ENCODE measurements around the gene POLA1.

Gene POLA1

DNA sequence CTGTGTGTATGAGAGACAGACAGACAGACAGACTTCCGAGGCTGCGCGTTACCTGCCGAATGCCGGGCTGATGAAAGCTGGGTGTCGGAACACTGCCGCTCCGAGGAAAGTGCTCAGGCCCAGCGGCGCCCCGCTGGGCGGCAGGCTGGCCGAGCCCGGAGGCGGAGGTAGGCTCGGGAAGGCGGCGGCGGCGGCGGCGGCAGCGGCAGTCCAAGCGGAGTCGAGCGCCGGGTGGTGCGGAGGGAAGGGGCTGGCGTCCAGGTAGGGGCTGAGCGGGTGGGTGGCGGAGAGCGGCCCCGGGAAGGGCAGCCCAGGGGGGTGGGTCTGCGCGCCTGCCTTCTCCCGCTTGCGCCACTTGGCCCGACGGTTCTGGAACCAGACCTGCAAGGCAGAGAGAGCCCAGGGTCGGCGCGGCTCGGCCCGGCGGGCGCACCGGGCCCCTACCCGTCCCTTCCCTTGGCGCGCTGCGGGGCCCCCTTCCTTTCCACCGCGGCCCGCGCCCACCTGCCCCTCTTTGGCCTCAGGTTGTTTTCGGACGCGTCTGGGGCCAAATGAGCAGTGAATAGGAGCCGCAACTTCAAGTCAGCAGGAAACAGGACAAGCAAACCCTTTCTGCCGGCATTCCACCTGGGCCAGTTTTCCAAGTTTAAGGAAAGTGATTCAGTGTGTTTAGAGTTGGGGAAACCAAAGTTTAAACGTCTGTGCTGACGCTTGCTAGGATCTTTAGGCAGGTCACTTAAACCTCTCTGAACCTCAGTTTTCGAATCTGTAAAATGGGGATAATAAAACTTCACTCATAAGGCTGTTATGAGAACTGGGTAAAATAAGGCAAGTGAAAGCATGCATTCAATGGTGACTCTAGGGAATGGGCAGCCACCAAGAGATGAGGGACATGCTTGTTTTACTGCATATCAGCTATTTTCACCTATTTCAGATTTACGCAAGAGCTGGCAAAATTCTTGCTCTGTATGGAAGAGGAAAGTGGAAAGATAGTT, 313.6 kb downstream of the POLA1 start:
- DNase-seq (ENCODE audit: low read depth, low spot score) = no peak

DNA sequence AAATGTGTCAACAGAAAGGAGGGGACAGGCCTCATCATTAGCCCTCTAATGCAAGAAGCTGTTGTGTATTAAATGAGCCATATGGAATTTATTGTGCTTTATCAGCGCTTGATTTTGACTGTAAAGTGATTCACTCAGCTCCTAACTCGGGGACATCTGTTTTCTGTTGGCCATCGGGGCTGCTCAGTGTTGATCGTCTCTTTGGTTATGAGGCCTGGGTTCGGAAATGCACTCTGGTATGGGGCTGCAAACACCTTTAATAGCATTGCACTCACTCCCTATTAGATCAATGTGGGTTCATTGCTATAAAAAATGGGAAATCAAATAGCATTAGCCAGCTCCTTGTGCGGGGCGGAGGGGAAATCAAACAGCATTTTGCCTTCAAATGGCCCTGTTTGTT, 315.7 kb downstream of the POLA1 start:
- DNase-seq (ENCODE audit: low read depth, low spot score) = no peak

DNA sequence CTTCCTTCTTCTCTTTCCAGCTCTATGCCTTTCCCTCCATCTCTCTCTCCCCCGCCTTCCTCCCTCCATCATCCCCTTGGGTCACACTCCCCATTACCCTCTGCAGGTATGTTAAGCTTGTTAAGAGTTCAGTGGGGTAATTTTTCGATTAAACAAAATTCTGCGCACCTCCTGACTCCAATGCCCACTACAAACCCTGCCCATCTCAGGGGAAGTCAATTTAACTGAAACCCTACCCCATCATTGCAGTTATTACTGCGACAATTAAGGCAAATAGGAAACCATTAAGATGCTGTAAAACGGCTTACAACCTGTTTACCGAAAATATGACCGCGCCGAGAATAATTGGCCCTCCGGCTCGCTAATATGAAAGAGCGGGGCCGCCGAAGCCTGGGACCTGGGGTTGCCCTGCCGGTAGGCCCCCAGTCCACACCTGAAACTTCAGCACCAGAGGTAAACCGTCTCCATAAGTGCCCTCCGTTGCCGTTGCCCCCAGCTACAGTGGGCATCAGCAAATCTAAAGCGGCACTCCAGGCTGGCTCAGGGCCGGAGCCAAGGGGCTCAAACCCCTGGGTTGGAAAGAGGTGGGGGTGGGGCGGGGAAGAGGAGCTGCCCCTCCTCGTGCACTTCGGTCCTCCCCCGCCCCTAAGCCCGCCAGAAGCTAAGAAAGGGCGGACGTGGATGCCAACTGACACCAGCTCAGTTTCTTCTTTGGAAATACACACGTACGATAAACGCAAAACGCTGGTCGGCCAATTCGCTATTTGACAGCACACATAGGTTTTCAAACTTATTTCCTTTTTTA, 317.3 kb downstream of the POLA1 start:
- no peak for DNase-seq (ENCODE audit: low read depth, low spot score)

DNA sequence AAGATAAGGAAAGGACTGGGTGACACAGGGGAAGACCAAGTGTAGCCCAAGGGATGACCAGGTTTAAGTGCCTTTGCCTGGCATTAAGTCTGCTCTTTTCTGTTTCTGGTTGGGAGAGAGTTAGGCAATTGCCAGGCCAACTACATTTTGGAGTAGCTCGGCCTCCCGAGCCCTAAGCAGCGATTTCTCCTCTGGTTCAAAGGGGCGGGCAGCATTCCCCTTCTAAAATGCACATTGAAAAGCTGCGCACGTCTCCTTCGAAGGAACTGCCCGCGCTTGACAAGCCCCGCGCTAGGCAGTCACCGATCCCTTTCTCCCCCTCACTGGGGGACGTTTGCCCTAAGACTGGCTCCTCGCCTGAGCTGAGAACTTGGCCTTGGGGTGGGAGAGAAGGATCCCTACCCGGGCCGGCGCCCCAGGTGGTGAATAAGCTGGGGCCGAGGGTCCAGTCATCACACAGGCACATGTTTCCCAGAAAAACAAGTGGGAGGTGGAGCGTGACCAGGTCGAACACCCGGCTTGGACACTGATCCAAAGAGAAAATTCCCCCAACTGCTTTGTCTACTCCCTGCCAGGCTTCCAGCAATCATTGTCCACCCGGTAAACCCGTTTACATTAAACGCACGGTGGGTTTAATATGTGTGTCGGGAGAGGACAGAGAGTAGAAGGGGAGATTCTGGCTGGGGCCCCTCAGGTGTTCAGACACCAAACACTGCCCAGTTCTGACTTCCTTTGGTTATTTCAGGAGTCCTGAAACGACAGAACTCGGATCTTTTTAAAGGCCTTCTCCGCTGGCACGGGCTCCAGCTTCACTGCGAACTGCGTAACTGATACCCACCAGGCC, 318.1 kb downstream of the POLA1 start:
- no peak for DNase-seq (ENCODE audit: low read depth, low spot score)

DNA sequence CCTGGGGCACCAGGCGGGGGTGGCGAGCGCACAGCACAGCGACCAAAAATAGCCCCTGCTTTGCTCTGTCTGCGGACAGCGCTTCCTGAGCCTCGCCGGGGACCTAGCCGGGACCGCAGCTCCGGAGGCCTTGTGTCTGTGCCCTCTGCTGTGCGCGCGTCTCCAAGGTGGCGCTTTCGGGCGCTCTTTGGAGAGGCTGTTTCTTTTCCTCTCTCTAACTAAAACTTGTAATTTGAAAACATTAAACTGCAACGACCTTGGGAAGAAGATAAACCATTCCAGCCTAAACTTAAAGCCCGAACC, 318.7 kb downstream of the POLA1 start:
- no peak for DNase-seq (ENCODE audit: low read depth, low spot score)

DNA sequence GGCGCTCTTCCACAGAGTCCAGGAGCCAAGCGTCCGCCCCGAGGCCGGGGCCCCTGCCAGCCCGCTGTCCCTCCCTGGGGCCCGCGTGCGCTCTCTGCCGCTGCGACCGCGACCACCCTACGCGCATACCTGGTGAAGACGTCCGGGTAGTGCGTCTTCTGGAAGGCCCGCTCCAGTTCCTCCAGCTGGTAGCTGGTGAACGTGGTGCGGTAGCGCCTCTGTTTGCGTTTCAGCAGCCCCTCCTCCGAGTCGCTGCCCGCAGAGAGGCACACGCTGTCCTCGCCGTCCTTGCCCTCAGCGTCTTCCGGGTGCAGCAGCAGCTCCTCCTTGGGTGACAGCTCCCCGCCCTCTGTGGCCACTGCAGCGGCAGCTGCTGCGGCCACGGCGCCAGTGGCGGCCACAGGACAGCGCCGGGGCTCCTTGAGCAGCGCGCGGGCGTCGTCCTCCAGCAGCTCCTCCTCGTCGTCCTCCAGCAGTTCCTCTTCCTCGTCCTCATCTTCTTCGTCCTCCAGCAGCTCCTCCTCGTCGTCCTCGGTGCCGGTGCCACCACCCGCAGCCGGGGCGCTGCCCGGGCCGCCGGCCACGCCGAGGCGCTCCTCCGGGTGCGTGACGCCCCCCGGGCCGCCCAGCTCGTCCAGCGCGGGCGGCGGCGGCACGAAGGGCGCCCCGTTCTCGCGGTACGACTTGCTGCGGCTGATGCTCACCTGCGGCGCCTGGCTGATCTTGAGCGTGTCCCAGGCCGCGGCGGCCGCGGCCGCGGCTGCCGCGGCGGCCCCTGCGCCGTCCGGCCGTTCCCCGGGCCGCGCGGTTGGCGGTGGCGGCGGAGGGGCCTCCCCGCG, 319.3 kb downstream of the POLA1 start:
- DNase-seq (ENCODE audit: low read depth, low spot score) = no peak

DNA sequence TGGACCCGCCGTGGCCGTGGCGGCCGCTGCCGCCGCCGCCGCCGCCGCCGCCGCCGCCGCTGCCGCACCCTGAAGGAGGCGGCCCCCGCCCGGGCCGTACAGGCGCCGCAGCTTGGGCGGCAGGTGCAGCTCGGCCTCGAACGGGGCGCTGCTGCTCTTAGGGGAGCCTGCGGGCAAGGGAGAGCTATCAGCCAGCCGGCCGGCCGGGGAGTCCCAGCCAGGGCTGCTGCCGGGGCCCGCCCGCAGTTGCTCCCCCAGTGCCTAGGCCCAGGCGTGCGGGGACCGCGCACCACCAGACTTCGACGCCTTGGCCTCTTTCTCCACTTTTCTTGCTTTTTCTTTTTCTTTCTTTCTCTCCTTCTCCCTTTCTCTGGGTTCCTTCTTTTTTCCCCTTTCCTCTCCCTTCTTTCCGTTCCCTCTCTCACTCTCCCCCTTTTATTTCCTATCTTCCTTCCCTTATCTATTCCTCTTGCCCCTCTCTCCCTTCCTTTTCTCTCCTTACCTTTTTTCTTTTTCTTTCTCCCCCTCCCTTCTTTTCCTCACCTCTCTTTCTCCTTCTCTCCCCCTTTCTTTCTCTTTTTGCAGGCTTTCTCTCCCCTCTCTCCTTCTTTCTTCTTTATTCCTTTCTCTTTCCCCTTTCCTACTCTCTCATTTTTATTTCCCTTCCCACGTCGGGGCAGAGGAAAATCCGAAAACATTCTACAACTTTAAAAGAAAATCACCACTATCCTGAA, 320.1 kb downstream of the POLA1 start:
- no peak for DNase-seq (ENCODE audit: low read depth, low spot score)

DNA sequence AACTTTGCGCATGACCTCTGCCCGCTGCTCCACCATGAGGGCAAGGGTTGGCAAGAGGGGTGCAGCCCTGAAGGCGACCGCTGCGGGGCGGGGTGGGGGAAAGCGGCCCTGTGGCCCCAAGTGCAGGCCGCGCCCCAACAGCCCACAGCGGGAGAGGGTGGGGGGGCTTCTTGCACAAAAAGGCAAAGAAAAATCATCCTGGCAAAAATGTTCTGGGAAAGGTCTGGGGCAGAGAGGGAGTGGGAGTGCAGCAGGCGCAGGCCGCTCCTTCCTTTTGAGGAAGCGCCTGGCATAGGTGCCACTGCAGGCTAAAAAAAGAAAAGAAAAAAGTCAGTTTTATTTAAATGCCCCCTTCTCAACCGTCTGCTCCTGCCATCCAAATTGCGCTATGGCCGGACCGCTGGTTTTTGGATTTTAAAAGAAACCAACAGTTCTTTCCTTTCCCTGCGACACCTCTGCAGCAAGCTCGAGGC, 320.7 kb downstream of the POLA1 start:
- no peak for DNase-seq (ENCODE audit: low read depth, low spot score)

DNA sequence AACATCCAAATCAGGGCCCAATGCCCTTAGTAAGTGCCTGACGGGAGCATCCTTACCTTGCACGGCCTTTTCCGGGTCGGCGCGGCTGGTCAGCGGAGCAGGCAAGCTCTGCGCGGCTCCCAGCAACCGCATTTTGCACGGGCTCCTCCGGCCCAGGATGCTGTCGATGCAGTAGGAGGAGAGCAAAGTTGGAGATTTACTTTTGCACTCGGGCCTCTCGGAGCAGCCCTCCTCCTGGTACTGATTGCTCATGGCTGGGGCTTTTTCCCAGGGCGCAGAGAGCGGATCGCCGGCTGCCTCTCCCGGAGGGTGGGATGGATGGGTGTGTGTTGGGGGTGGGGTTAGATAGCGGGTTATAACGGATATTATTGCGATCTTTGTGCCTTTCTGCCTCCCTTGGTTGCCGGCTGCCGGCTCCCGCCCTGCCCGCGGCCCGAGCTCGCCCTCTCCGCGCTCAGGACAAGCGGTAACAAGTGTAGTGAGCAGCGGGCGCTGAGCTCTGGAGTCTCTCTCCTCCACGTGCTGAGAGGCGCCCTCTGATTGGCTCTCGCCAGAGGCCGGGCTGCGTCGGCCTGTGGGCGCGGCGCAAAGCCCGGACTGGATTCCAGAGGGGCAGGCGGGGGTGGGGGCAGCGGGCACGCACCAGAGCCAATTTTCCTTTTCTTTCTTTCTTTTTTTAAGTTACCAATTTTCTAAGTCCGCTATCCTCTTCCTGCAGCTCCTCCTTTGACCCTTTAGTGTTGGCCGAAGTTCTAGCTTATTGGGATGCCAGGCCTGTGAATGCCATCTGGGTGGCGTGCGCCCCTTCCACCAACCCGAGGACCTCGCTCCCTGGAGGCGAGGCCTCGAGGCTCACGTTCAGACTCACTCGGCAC, 322.0 kb downstream of the POLA1 start, which contains the start of gene ARX:
TSS of gene ARX (minus strand) at position 480 of the 875 bp plus-strand sequence. CDS start at position 252, 228 bp downstream.
- DNase-seq (ENCODE audit: low read depth, low spot score) = no peak

DNA sequence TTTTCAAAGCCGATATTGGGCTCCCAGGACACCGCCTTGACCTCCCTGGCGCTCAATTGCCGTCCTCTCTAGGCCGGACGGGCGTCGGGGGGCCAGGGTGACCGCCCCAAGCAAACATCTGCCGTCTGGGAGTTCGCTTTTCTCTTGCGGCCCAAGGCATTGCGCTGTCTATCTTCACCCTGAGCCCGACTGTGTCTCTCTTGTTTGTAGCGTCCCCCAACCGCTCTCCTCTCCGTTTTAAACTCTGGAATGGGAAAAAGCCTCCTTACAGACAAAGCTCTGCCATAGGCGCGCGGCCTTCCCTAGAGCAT, 322.6 kb downstream of the POLA1 start:
- no peak for DNase-seq (ENCODE audit: low read depth, low spot score)

DNA sequence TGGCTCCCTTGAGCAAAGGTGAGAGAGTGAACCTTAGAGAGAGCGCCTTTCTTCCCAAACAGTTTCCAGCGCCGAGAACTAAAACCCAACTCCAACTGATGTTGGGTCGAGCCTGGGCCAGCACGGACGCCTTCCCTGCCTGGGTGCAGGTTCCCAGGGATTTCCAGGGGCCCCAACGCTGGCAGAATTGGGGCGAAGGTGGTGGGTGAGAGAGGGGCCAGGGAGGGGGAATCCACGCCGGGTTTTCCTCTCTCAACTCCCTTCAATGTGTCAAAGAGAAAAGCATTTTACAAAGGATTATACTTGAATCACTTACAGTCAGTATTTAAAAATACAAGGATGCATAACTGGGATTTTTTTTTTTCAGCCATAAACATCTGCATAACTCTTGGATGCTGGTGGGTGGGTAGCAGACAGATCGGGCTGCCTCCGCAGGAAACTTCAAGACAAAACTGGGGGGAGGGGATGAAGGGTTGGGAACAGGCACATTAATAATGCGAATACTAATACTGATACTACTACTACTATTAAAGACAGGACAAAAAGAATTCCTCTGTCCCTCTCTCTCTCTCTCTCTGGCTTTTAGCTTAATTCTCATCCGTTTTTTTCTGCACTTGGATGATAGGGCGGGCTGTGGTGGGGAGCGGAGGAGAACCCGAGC, 323.4 kb downstream of the POLA1 start:
- no peak for DNase-seq (ENCODE audit: low read depth, low spot score)

DNA sequence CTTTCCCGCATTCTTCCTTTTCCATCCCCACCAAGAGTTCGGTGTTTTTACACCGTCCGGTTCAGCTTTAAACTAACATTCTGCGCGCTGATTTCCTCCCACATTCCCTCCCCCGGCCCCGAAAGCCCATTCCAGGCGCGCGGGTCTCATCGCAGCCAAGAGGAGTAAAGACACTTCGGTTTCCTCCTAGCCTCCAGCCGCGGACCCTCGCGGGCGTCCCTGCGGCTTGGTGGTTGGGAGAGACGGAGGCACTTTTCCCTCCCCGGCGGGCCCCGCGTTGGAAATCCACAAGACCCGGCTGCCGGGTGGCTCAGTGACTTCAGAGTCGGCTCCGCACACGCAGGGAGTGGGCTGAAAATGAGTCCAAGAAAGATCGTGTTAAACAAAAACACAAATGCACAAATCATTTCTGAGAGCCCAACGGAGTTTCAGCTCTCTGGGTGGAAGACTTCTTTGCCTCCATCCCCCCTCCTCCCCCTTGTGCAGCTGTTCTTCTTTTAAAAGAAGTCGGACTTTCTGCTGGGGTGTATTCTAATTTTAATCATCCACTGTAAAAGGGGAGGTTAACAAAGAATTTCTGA, 324.0 kb downstream of the POLA1 start:
- DNase-seq (ENCODE audit: low read depth, low spot score) = no peak

DNA sequence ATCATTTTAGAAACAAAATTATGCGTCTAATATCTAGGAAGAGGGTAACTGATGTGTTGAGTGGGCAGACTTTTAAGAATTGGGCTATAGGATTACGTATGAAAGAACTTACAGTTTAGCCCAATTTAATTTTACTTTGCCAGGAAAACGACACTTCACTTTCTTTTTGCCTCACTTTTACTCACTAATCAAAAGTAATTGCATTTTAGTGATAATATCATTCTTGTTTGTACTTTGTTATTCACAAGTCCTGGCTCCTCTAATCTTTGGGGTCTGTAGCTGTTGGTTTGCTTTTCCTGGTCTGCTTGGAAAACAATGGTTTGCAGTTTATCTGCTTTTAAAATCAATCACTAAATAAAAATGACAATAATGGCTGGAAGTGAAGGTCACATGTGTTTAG, 325.0 kb downstream of the POLA1 start:
- no peak for DNase-seq (ENCODE audit: low read depth, low spot score)

DNA sequence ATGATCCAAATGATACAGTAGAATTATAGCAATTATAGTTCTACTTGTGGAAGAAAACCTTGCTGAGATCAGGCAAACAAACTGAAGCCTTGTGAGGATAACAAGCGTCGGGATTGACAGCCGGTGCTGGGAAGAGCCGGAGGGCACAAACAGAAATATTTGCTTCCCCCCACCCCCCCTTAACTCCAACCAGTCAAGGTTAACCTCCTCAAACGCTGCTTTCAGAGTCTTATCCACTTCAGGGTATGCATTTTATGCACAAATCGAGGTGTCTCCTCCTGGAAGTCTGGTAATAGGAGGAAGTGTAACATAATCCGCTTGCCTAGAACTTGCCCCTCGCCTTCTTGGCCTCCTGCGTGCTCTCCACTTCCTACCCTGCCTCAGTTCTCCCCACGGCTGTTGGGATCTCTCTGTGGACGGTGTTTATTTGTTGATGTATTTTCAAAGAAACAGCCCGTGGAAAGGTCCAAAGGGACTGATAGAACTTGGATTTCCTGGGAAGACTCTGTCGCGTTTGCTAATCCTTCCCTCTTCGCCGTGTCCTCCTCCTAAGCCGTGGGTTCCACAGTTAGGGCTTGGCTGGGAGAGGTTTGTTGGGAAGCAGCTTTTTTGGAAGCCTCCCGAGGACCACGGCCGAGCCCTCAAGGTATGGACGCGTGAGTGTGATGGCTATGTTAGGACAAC, 326.1 kb downstream of the POLA1 start:
- DNase-seq (ENCODE audit: low read depth, low spot score) = no peak

DNA sequence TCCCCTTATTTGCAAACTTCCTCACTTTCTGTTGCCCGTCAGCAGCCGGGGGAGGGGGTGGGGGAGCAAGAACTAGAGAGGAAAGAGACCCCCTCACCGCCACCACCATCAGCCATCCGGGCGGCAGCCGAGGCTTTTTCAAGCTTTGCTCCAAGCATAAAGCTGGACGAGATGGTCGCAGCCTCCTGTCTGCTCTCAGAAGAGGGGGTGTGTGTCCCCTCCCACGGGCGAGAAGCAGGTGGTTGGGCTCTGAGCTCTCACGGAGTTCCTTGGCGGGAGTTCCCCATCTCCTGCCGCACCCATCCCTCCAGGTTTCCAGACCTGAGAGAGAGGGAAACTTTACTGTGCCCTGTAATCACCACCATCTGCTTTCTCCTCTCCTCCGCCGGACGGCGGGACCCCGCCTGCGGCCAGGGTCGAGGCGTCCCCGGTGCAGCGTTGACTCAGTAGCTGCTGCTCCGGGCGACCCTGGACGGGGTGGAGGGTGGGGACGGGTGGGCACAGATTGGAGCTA, 326.7 kb downstream of the POLA1 start:
- no peak for DNase-seq (ENCODE audit: low read depth, low spot score)

DNA sequence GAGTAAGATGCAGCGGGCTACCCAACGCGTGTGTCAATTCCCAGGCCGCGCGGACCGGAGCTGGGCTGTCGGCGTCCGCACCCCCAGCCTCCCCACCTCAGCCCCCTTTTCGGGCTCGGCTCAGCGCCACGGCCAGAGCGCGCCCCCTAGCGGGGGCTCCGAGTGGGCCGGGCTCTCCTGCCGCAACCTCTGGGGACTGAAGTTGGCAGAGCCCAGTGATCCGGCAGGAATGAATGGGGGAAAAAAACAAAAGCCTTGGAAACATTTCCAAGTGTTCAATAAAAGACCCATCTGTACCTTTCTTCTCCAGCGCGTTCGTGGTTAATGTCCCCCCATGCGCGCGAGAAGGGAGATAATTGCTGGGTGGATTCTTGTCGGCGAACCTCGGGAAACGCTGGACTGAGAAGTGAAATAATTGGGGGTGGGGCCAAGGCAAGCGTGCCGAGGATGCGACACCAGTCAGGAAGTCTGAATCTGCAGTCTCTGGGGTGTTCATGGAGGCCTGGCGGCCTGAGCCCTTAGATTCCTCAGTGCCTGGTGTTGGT, 327.3 kb downstream of the POLA1 start:
- DNase-seq (ENCODE audit: low read depth, low spot score) = no peak
